HT-29 (cell line): Measurements from ENCODE around the gene DOK3. TPM values are rescaled to one million over a fixed set of nuclear protein-coding genes. Genes with fewer than 3 reads are reported as not detected.
A peak's percentile ranks its signal among the peaks of the same experiment; 100 is the strongest.

Source experiments
- DNase-seq: peaks from one replicate; pipeline ENCODE4 v3.0.0-alpha.2; 2015; ENCODE audit warnings: low spot score
- total RNA-seq: library from RNA; depleted of rRNA; stranded (reverse); fragments of >200 nt; shearing (Covaris generic); gene quantifications from 2 replicates; pipeline ENCODE4 v1.2.3, GENCODE V29; 2014

Gene DOK3
- total RNA-seq, 1 experiment from 2014 or later, result 1.6 TPM

- no peak for DNase-seq
Observed at GRCh38 chr5:177468685-177469628, 40.7 kb downstream of the DOK3 start.

DNA sequence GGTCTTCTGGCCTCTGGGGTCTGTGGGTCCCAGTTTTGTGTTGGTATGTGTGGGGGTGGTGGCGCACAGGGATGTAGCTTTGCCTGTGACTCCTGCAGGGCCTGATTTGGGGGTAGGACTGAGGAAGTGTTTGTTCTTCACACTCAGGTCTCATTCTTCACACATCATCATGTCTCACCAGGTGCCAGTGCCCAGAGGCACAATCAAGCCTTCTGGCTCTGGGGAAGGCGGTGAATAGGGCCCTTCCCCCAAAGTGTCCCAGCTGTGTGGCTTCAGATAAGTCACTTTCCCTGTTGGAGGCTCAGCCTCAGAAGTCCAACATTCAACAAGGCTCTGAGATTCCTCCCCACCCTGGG lies 41.3 kb downstream of the DOK3 start:
- no peak for DNase-seq

GRCh38 chr5:177467436-177467835 lies 42.2 kb downstream of the DOK3 start:
- no peak for DNase-seq

- DNase-seq, result no peak
Observed at GRCh38 chr5:177466861-177467260, 42.8 kb downstream of the DOK3 start.

- no peak for DNase-seq
Observed at GRCh38 chr5:177465044-177465443, 44.6 kb downstream of the DOK3 start.

DNA sequence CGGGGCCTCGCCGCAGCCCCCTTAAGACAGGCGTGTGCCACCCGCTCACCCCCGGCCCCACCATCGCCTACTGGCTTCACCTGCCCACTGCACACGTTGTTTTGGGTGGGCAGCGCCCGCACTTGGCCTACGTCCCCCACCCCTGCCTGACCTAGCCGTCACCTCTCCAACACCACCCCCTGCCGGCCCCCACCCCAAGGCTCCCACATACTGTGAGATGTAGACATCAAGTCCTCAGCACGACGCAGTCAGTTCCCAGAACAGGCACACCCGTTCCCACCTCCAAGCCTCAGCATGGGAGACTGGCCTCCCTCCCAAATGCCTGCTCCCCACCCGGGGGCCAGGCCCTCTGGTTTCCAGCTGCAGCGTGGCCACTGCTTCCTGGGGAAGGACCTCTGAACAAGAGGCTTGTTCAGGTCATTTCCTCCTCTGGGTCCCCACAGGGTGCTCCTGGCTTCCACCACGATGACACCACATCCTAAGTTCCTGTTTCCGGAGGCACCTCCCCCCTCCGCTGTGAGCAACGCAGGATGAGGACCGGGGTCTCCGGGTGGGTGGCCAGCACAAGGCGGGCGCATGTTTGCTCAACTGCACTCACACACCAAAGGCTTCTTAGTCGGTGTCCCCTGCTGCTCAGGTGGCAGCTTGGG lies 47.5 kb downstream of the DOK3 start:
- DNase-seq, result no peak

- no peak for DNase-seq
Observed at GRCh38 chr5:177459819-177460628, 49.6 kb downstream of the DOK3 start.

GRCh38 chr5:177459357-177459756 lies 50.3 kb downstream of the DOK3 start:
- DNase-seq, result no peak

- no peak for DNase-seq
Observed at GRCh38 chr5:177458912-177459350, 50.7 kb downstream of the DOK3 start.

DNA sequence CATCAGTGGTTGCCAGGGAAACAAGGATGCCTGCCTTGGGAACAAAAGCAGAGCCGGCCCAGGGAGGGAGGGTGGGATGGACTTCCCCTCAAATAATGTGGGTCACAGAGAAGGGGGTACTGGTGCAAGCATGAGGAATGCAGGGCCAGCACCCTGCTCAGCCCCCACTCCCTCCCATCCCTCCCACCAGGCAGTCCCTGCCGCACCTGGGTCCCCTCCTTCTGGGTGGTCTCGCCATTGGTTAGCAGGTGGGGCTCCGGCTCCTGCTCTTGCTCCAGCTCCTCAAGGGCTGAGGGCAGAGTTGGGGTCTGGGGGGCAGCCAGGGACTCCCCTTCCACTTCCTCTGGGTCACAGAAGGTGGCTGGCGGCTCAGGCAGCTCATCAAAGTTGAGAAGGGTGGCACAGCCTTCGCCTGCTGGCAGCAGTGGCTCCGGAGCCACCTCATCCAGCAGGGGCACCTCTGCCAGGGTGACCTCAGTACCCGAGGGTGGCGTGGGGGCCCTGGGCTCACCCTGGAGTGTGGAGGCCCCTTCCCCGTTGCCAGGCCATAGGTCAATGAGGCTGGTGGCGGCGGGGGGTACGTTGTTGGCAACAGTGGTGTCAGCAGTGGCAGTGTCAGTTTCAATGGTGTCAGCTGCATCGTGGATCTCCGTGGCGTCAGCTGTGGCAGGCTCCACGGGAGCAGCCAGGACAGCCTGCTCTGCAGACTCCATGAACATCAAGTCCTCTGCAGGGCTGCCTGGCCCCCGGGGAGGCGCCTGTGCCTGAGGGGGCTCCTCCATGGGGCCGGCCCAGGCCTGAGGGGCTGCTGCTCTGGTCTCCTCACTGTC lies 51.6 kb downstream of the DOK3 start:
- DNase-seq, result no peak

GRCh38 chr5:177456976-177457851 lies 52.4 kb downstream of the DOK3 start:
- DNase-seq, result peak; percentile 95

- no peak for DNase-seq
Observed at GRCh38 chr5:177456591-177456964, 53.0 kb downstream of the DOK3 start.

DNA sequence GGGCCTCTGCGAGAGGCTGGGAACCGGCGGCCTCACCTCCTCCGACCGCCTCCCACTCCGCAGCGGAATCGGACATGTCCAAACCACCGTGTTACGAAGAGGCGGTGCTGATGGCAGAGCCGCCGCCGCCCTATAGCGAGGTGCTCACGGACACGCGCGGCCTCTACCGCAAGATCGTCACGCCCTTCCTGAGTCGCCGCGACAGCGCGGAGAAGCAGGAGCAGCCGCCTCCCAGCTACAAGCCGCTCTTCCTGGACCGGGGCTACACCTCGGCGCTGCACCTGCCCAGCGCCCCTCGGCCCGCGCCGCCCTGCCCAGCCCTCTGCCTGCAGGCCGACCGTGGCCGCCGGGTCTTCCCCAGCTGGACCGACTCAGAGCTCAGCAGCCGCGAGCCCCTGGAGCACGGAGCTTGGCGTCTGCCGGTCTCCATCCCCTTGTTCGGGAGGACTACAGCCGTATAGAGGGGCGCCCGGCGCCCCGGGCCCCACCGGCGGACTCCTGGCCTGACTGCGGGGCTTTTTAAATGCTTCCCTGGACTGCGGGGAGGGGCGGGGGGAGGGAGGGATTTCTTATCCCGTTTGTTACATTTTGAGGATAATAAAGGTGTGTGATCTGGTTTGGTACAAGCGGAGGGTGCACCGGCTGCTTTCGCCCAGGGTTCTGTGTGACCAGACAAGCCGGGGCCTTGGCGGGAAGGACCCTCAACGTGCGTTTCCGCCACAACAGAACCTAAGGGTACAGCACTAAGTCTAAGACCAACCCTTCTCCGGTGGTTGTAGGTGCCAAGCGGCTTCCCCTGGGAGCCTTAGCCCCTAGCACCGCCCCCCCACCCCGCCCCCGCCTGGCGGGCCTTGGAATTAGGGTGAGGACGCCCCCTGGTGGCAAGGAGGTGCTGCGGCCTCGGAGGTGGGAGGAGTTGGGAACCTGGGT lies 53.7 kb downstream of the DOK3 start:
- DNase-seq, result peak; percentile 94

- DNase-seq, result peak; percentile 88
Observed at GRCh38 chr5:177455036-177455660, 54.5 kb downstream of the DOK3 start.

DNA sequence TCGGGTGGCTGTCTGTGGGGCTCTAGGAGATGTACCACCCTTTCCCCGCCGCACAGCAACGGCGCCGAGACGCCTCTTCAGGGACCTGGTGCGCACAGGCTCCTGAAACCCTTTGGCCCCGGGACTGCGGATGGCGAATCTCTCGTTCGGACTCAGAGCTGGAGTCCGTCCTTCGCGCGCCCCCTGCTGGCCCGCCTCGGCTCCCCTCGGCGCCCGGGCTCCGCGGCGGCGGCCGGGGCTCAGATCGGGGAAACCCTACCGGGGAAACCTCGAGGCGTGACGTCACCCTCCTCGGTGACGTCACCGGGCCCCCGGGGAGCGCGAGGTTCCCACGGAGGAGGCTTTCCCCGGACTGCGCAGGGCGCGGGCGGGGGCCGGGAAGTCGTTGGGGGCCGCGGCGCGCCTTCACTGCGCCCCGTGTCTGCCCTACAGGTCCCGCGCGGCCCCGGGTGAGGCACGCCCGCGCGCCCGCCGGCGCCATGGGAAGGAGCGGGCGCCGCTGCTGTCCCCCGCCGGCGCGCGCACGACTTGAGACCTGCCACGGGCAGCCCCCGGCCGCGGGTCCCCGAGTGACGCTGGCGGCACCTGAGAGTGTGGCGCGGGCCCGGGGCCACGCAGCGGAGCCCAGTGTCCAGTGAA lies 55.1 kb downstream of the DOK3 start:
- DNase-seq, result peak; percentile 94

DNA sequence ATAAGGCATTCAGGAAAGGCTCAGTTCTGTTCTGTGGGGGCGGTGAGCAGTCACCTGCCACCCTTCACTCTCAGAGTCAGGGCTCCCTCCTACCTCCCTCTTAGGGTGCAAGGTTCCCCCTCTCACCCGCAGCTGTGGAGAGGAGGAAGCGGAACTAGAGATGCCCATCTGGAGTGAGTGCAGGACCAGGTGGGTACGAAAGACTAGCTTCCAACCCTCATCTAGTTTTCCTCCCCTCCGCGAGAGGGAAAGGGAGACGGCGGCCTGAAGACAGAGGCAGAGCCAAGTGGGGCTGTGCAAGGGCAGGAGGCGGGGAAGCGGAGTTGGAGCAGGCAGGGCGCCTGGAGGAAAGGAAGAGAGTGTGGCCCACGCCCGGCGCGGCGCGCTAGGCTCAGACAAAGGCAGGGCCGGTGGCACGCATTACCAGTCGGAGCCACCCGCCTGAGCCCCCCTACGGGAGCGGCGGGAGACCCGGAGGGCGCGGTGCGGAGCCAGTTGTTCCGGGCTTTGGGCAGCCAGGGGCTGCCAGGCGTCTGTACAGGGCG lies 55.7 kb downstream of the DOK3 start:
- peak; percentile 49 for DNase-seq

DNA sequence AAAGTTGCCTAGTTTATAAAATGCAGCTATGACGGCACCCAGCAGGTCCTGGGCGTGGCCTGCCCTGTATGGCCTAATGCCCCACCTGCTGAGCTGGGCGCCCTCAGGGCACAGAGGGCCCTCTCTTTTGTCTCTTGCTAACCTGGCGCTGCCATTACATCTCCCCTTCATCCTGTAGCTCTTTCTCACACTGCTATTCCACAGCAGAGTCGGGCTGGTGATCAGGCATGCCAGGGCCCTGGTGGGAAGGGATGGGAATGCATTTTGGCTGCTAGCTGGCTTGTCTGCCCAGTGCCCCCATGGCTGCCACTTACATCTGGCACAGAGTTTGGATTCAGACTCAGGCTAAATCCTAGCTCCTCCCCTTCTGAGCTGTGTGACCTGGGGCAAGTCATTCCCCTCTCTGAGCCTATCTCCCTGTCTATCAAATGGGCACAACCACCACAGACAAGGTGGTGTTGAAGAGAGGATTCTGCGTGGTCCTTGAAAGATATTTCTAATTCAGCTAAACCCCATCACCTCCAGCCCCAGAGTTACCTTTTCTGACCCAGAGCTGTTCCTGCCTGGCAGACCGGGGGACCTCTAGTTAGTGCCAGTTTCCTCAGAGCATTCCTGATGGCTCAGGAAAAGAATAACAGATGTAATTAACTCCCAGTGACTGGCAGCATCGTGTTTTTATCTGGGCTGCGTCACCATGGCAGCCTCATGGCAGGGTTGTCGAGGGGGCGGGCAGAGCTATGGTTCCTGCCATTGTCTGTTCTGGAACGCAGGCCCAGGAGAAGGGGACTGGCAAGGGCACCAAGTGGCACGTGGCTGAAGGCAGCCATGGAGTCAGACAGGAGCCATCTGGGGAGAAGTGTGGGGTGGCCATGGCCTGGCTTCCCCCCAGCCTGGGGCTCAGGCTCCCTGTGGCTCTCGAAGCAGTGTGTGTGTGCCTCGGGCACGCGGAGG lies 56.7 kb downstream of the DOK3 start:
- DNase-seq, result no peak
